Uterus (tissue), 2 donors: Measurements from ENCODE around the gene GNGT1.

ENCODE experiments used
- CTCF ChIP-seq, 4 experiments: fragments of 200-600 bp in 2 of 4; fragments of 450-650 bp in 2 of 4; sonication (generic) in 2 of 4; IDR thresholded peaks; one replicate each; pipeline ENCODE4 v1.5.1; 2016 to 2019; ENCODE audit warnings: antibody characterized with exemption in 4 of 4, mild to moderate bottlenecking in 2 of 4, moderate library complexity in 1 of 4
- POLR2A ChIP-seq, 2 donors: fragments of 450-650 bp; IDR thresholded peaks; one replicate each; pipeline ENCODE4 v1.6.1; 2016; ENCODE audit warnings: antibody characterized with exemption in 2 of 2, mild to moderate bottlenecking in 1 of 2, moderate library complexity in 1 of 2

DNA sequence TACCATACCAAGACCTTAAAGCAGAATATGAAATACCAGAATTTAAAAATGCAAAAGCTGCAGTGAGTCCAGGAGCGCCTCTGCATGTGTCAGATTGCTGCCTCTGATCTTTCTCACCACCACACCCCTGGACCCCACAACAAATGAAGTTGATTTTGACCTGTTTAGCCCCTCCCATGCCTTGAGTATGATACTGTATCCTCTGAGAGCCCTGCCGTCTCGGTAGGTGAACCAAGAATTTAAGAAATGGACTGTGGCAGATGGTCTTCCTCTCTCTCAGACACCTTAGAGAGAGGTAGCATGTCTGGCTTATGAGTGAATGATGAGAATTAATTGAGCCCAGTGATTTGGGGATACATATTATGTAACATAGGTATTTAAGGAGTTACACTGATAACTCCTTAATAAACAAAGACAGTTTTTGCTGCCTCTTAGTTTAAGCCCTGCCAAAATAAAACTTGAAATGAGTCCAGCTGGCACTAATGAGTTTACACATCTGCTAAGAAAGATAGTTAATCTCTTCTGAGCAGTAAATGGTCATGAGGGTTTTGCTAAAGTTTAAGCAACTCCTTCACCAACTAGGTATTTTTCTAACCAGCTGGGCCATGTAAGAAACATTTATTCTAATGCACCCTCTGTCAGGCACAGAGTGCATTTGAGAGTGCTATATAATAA, 11.3 kb upstream of the GNGT1 start:
- TF ChIP-seq CTCF (IDR thresholded peaks at IDR 0.05) (no peak), POLR2A (IDR thresholded peaks at IDR 0.05) (no peak)
